Activated CD4-positive, CD25-positive, alpha-beta regulatory T cell treated with anti-CD3 and anti-CD28 coated beads, Interleukin-2, amount 50 U/mL, for 24 hours (primary cell): ENCODE results near the gene OR2L13.
"Not testable (repeated sequence)": the region's sequence is repeated elsewhere in the genome, so short reads cannot be mapped to it uniquely, and the experiment has no call there.

Experiments used
- ATAC-seq, 2 donors: fragments of 150-1000 bp; cut with Tn5 transposase; one replicate each; pipeline ENCODE4 v1.10.0; 2021; ENCODE audit warnings: mild to moderate bottlenecking in 1 of 2, moderate library complexity in 1 of 2

Gene OR2L13

GRCh38 chr1:248094884-248095283 lies at the start of gene OR2L13:
Gene OR2L13, plus strand, starts transcription at chr1:248095184. Its CDS starts 4,192 bp downstream, at chr1:248099376.
- no peak for ATAC-seq

- no peak for ATAC-seq
These were observed 49.8 kb upstream of the OR2L13 start for GRCh38 chr1:248045209-248045608.

GRCh38 chr1:248046536-248046935 lies 48.4 kb upstream of the OR2L13 start, which contains the start of gene OR2L3:
Gene OR2L3, plus strand, starts transcription at chr1:248046836. Its CDS starts 13,846 bp downstream, at chr1:248060682.
- no peak for ATAC-seq

- no peak for ATAC-seq
These were observed 48.0 kb upstream of the OR2L13 start for GRCh38 chr1:248047008-248047407.

GRCh38 chr1:248054671-248055070 lies 40.3 kb upstream of the OR2L13 start:
- ATAC-seq: no peak

GRCh38 chr1:248055261-248055660 lies 39.7 kb upstream of the OR2L13 start:
- no peak for ATAC-seq

GRCh38 chr1:248065071-248065470 lies 29.9 kb upstream of the OR2L13 start:
- ATAC-seq: no peak

- no peak for ATAC-seq
These were observed 29.4 kb upstream of the OR2L13 start for GRCh38 chr1:248065604-248066003.

- ATAC-seq: not testable (repeated sequence)
These were observed 11.1 kb upstream of the OR2L13 start for GRCh38 chr1:248083864-248084263.

GRCh38 chr1:248098529-248098928 lies 3.5 kb downstream of the OR2L13 start:
- no peak for ATAC-seq

GRCh38 chr1:248102847-248103246 lies 7.9 kb downstream of the OR2L13 start:
- ATAC-seq: no peak

GRCh38 chr1:248111157-248111556 lies 16.2 kb downstream of the OR2L13 start:
- no peak for ATAC-seq

- no peak for ATAC-seq
These were observed 19.9 kb downstream of the OR2L13 start for GRCh38 chr1:248114890-248115289.

- no peak for ATAC-seq
These were observed 32.7 kb downstream of the OR2L13 start for GRCh38 chr1:248127653-248128052.

GRCh38 chr1:248136811-248137210 lies 41.8 kb downstream of the OR2L13 start:
- no peak for ATAC-seq

GRCh38 chr1:248140846-248141245 lies 45.9 kb downstream of the OR2L13 start:
- ATAC-seq: no peak

GRCh38 chr1:248143311-248143710 lies 48.3 kb downstream of the OR2L13 start:
- ATAC-seq: no peak

- ATAC-seq: no peak
These were observed 49.7 kb downstream of the OR2L13 start, which contains the start of gene OR2M5 for GRCh38 chr1:248144513-248145198. Gene OR2M5, plus strand, starts transcription at chr1:248145148. Its CDS starts 0 bp downstream, at chr1:248145148.
